Lower leg skin (tissue), 3 donors: Measurements from ENCODE around the gene PTPRN2.

ENCODE experiments used
- CTCF ChIP-seq, 3 donors: fragments of 450-650 bp; IDR thresholded peaks; one replicate each; pipeline ENCODE4 v1.5.1; 2016; ENCODE audit warnings: antibody characterized with exemption in 3 of 3, mild to moderate bottlenecking in 3 of 3, moderate library complexity in 2 of 3
- POLR2A ChIP-seq, 2 donors: fragments of 450-650 bp; IDR thresholded peaks; one replicate each; pipeline ENCODE4 v1.6.1; 2016 to 2017; ENCODE audit warnings: antibody characterized with exemption in 2 of 2, mild to moderate bottlenecking in 1 of 2, moderate library complexity in 1 of 2

DNA sequence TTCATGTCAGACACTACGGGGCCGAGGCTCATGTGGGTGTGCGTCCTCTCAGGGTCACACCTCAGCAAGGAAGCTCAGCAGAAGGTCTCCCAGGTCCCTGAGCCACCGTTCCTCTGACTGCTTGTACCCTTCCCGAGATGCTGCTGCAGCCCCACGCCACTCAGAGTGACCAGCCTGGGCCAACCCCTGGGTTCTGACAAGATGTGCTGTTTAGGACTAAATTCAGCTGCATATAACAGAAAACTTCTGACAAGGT is 738.4 kb downstream of the PTPRN2 start:
- no peak for TF ChIP-seq CTCF (IDR thresholded peaks at IDR 0.05)
- TF ChIP-seq POLR2A (IDR thresholded peaks at IDR 0.05): no peak
